H1 (cell line): ENCODE measurements around the gene SEMA7A. TPM values are rescaled to one million over a fixed set of nuclear protein-coding genes. Genes with fewer than 3 reads are reported as not detected.

Source experiments
- CHD7 ChIP-seq: fragments of 300-600 bp; sonication (generic); IDR thresholded peaks from 2 replicates; pipeline ENCODE4 v1.7.1; 2012; ENCODE audit warnings: low read length, moderate library complexity, mild to moderate bottlenecking, inconsistent platforms; ENCODE audit not compliant: insufficient replicate concordance
- E2F6 ChIP-seq: IDR thresholded peaks from 2 replicates; pipeline ENCODE4 v1.6.1; 2012; ENCODE audit warnings: inconsistent platforms
- HDAC2 ChIP-seq, 2 experiments: fragments of 300-600 bp in 1 of 2; sonication (generic) in 1 of 2; IDR thresholded peaks; 2 replicates each; pipeline ENCODE4 v1.6.1; 2011 to 2012; ENCODE audit warnings: low read depth in 2 of 2, low read length in 2 of 2, mild to moderate bottlenecking in 2 of 2, moderate library complexity in 2 of 2, borderline replicate concordance in 1 of 2, inconsistent platforms in 1 of 2
- MAFK ChIP-seq: IDR thresholded peaks from 2 replicates; pipeline ENCODE4 v1.6.1; 2012; ENCODE audit warnings: low read depth, mild to moderate bottlenecking, improper control_type of control experiment, low read length
- RFX5 ChIP-seq: IDR thresholded peaks from 2 replicates; pipeline ENCODE4 v1.6.1; 2011; ENCODE audit warnings: low read depth, low read length, improper control_type of control experiment, borderline replicate concordance
- RNF2 ChIP-seq: fragments of 200-900, 300-1000 bp; sonication (generic); IDR thresholded peaks from 2 replicates; pipeline ENCODE4 v1.7.1; 2016; ENCODE audit warnings: borderline replicate concordance, low read depth, mild to moderate bottlenecking, antibody characterized with exemption, low read length; ENCODE audit not compliant: poor library complexity, severe bottlenecking; ENCODE audit errors: missing control alignments
- SIN3A ChIP-seq, 2 experiments: IDR thresholded peaks in 1 of 2; conservative IDR thresholded peaks in 1 of 2; 2 replicates each; pipeline ENCODE4 v1.6.1; 2011 to 2012; ENCODE audit warnings: low read length in 2 of 2, improper control_type of control experiment in 1 of 2, low read depth in 1 of 2, mild to moderate bottlenecking in 1 of 2
- polyA plus RNA-seq, 7 experiments: library from polyadenylated mRNA; depleted of rRNA in 3 of 7; stranded (reverse) in 5 of 7; unstranded in 2 of 7; fragments of >200 nt in 5 of 7; fragments of 200-250 nt in 2 of 7; gene quantifications; 1 replicate in 5 of 7; 2 replicates in 1 of 7; 4 replicates in 1 of 7; pipeline versions ENCODE4 v1.2.1 to v1.2.3, GENCODE V29; 2011 to 2013; ENCODE audit warnings: missing spikeins in 2 of 7, mixed read lengths in 2 of 7
- total RNA-seq: library from RNA; stranded (reverse); fragmentation: NEBNext Ultra II Directional; extraction: Animal tissue kit (Norgen Biotek cat#: 25700); gene quantifications from 2 replicates; pipeline ENCODE4 v1.2.1, GENCODE V29; 2021

Gene SEMA7A
- total and polyA plus RNA-seq, 2 of the 8 experiments (the other 6 are each of a cell fraction or from before 2014, with no cell fraction given), result 10.7 to 15.0 TPM

- TF ChIP-seq CHD7 (no peak), MAFK (no peak), HDAC2 (IDR thresholded peaks at IDR 0.05; ENCODE audit: borderline replicate concordance in 1 of 2, low read depth in 2 of 2, low read length in 2 of 2) (no peak), SIN3A (conservative IDR thresholded peaks at IDR 0.05 in 1 of 2, IDR thresholded peaks at IDR 0.05 in 1 of 2; ENCODE audit: low read depth in 1 of 2, low read length in 2 of 2) (no peak), E2F6 (no peak), RNF2 (no peak), RFX5 (no peak)
Observed at GRCh38 chr15:74383695-74384565, 49.8 kb downstream of the SEMA7A start (continued).
